HG02943 (cell line): Measurements from ENCODE around the gene TDRD9.

Experiments
- ATAC-seq: cut with Tn5 transposase; IDR thresholded peaks from one replicate; pipeline ENCODE4 v1.9.1; 2021; ENCODE audit warnings: mild to moderate bottlenecking, low read depth, moderate library complexity; ENCODE audit not compliant: unreplicated experiment

TDRD9 gene

GRCh38 chr14:104085889-104086201, 157.6 kb downstream of the TDRD9 start:
- ATAC-seq: no peak

DNA sequence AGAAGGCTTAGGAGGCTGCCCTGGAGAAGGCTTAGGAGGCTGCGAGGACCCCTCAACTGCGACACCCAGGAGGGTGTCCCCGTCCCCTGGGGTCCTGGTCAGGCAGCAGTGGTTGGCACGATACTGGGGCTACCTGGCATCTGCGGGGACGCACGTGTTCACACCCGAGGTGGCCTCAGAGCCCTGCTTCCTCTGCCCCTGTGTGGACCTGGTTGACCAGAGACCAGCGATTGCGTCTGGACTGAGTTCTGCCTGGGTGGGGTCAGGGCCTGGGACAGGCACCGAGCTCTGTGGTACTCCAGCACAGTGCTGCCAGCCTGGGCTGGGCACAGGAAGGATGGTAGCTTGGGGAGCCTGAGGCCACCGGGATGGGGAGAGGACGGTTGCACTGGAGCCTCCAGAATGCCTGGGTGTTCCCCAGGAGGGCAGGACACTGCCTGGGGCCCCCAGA, 158.0 kb downstream of the TDRD9 start:
- ATAC-seq: no peak

DNA sequence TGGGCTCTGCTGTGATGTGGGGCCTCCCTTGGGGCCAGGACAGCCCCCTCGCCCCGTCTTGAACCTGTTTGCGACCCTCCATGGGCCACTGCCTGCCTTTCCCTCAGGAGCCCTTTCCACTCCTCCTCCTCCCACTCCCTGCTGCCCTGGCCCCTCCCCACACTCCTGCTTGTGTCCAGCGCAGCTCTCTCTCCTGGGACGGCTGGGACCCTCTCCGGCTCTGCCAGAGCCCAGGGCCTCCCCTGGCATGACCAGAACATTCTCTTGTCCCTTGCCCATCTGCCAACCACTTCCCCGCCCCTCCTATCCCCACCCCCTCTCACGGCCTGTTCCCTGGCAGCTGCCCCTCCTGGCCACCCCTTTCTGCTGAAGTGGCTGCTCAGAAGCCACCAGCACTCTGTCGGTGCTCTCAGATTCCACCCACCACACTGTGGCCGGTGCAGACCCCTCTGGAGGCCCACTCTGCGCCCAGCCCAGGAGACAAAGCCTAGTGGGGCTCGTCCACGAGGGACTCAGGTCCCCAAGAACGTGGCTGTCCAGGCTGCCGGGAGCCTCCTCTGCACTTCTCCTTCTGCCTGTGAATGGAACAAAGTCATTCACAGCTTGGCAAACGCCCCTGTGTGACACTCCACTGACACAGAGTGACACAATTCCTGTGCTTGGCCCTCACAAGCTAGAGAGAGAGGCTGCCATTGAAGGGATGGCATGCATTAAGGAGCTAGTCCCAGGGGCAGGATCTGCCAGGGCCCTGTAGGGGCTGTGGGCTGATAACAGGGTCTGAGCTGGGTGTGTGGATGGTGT, 158.6 kb downstream of the TDRD9 start:
- no peak for ATAC-seq

DNA sequence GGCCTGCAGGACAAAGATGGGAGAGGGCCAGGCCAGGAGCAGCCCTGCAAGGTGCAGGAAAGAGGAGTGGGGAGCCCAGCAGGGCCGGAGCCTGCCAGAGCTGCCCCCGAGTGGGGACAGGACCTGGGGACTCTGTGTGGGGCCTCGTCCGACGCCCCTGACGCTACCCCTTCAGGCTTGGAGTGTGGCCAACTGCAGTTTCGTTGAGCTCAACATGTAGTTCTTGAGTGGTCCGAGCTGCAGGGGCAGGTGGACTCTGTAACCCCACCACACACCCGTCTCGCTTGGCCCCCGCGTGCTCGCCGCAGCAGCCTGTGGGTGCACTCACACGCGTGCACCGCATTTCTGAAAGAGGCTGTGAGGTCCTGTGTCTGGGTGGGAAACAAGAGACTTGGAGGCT, 159.2 kb downstream of the TDRD9 start:
- no peak for ATAC-seq

DNA sequence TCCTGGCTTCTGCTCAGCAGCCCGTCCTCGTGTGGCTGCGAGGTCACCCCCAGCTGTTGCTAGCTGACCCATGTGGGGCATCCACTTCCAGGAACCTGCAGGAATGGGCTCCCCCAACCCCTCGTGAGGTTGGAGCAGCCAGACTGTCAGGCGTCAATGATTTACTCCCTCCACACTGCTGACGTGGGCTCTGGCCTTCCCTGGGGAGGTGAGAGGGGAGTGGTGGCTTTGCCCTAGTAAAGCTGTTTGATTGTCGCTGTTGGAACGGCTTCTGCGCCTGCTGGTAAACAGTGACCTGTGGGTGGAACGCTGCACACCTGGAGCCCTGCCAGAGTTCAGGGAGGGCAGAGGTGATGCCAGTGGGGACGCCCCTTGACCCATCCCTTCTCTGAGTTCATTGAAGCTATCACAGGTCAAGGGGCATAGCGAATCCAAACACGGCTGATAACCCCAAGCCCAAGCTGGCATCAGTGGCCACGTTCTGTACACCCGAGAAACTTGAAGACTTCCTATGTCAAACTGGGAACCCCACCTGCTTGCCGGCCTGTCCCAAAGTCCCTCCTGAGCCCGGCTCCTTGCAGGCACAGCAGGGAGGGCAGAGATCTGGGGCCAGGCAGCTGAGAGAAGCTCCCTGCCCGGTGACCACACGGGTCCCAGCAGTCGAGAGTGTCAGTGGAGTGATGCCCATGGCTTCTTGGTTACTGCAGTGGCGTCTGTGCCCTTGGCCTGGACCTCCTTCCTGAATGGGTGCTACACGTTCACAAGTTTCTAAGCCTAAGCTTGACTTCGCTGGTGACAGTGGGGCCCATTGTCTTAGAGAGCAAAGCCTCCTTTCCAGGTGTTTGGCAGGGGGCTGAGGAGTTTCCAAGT, 160.0 kb downstream of the TDRD9 start:
- no peak for ATAC-seq

DNA sequence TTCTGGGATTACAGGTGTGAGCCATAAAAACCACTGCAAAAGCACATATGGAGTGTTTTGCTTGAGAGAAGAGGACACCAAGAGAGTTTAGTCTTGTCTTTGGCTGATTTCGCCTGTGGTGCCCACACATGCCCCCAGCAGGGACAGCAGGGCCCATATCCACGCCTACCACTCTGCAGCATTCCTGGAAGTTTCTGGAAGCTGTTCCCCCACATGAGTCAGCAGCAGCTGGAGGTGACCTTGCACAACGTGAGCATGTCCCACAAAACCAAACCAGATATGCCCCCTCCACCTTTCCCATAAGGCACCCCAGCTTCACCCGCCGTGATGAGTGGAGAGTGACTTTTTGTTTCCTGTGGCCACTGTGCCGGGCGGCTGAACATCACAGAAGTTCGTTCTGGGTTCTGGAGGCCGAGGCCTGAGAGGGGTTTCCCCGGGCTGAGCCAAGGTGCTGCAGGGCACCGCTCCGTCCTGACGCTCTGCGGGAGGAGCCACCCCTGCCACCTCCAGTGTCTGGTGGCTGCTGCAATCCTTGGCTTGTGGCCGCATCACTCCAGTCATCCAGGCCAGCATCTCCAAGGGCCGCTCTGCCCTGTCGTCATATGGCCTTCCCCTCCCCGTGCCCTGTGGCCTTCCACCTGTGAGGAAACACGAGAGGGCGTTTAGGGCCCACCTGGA, 162.0 kb downstream of the TDRD9 start:
- no peak for ATAC-seq

DNA sequence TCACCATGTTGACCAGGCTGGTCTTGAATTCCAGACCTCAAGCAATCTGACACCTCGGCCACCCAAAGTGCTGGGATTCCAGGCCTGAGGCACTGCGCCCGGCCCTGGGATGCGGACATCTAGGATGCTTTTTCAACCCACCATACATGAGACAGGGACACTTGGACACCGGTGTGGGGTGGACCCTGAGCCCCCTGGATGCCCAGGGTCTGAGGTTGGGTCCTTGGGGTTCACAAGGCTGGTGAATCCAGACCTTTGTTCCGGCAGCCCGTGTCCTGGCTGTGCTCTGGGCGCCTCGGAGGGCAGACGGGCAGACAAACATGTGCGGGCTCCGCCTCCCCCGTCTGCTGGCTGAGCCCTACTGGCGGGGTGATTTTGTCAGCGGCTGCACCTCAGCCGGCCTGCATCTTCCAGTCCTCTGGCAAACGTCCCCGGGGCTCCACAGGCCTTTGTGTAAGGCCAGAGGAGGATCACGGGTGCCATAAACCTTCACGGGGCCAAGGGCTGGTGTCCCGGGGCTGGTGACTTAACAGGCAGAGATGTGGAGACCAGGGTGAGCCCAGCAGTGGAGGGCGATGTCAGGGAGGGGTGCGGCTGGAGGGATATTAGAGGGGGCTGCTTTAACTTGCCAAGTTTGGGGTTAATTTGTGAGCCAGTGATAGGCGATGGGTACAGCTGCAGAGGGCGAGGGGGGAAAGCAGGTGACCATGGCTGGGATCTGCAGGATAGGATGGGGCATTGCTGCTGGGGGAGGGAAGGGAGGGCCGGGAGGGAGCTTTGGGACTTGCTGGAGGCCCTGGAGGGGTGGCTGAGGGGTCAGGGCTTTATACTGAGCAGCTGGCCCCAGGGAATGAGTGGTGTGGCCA, 163.0 kb downstream of the TDRD9 start:
- ATAC-seq: no peak

- no peak for ATAC-seq
These were observed 163.9 kb downstream of the TDRD9 start for GRCh38 chr14:104091927-104092771.

GRCh38 chr14:104092931-104093365, 164.7 kb downstream of the TDRD9 start:
- no peak for ATAC-seq

- no peak for ATAC-seq
These were observed 165.3 kb downstream of the TDRD9 start for GRCh38 chr14:104093366-104094055.

DNA sequence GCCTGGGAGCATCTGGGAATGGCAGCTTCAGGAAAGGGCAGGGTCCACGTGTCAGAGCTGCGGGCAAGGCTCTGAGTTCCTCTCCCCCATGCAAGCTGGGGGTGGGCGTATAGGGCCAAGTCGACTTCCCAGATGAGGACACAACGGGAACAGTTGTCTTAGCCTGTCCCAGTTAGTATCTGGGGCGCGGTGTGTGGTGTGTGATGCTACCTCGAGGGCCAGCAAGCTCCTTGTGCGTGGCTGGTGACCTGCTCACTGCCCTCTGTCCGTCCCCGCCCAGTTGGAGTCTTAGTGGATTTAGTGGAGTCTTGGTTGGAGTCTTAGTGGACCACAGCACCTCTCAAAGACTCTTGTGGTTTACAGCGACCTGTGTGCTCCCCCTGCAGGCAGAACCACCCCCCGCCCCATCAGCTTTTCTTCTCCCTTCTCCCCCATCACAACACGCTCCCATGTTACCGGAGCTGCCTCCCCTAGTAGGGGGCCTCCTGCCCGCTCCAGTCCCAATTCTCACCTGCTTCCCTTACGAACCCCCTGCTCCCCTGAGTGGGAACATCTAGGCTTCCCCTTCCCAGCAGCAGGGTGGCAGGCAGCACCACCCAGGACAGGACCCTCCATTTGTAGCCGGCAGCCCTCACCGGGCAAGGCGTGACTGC, 165.9 kb downstream of the TDRD9 start:
- no peak for ATAC-seq

DNA sequence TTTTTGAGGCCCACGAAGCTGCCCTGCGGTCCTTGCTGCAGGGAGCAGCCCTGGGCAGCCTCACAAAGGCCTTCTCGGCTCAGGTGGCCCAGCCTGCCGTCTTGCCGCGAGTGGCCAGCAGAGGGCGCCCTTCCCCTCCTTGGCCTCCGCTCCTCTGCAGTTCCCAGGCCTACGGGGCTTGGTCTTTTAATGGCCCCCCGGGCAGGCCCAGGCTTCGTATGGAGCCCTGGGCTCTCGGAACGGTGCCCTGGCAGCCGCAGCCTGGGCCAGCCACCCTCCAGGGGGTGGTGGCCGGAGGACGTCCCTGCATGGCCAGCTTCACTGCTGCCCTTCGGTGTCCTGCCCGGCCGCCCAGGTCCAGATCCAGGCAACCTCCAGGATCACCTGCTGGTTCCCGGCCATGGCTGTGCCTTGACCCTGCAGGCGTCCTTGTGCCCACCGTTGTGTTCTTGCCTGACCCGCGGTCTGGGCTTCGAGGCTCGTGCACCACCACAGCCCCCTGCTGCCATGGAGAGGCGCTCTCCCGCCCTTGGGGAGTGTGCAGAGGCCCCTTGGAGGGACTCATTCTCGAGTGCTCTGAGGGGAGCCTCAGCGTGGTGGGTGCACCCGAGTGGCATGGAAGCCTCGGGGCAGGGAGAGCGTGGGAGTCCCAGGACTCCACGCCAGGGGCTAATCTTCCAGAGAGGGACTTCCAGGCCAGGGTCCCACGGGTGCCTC, 166.6 kb downstream of the TDRD9 start:
- no peak for ATAC-seq

GRCh38 chr14:104095426-104096310, 167.4 kb downstream of the TDRD9 start:
- no peak for ATAC-seq

- ATAC-seq: no peak
These were observed 168.1 kb downstream of the TDRD9 start for GRCh38 chr14:104096318-104096717.

DNA sequence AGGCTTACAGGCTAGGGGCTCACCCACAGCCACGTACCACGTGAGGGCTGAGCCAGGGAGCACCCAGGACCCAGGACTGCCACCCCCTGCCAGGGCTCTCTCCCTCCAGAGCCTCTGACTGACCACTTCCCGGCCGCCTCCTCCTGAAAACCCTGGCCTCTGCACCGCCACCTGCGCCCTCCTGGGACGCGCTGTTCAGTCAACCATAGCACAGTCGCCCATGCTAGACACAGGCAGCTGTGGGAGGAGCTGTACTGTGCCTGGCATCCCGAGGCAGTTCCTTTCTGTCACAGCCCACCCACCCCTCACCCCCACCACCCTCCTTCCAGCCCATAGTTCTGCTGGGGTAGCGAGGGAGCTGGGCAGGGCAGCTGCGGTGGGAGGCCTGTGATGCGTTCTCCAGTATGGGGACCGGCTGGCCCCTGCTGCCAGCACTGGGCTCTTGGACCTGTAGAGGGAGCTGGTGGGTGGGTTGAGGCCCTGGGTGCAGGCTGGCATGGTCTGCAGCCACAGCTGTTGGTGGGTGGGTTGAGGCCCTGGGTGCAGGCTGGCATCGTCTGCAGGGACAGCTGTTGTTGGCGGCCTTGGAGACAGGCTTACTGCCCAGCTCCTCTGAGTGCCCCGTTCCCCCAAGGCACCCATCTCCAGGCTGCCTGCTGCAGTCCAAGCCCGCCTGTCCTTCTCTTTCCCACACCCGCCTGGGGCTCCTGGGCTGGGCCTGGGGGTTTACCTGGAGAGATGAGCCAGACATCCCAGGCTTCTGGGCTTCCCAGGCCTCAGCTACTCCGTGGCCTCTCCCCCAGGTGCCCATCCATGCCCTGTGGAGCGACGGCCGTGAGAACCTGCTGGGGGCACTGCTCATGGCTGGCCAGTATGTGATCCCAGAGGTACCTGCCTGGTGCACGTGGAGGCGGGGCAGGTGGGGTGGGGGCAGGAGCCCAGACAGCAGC, 168.8 kb downstream of the TDRD9 start:
- ATAC-seq: no peak
